T-cell (primary cell): ENCODE results near the gene RAD23A. TPM values are rescaled to one million over a fixed set of nuclear protein-coding genes. Genes with fewer than 3 reads are reported as not detected.

ENCODE experiments used
- ATAC-seq, 4 experiments: fragments of 200-7000 bp in 3 of 4; fragments of 150-1000 bp in 1 of 4; cut with Tn5 transposase; replicated peaks in 1 of 4; 1 replicate in 3 of 4; 2 replicates in 1 of 4; pipeline ENCODE4 v1.10.0; 2021; ENCODE audit warnings: moderate library complexity in 3 of 4, mild to moderate bottlenecking in 2 of 4, moderate number of reproducible peaks in 1 of 4
- CTCF ChIA-PET, 2 donors: fragments of 300-600 bp; sonication (Branson Sonifier 250); formaldehyde crosslinking; loops; one replicate each; lab custom pipeline; 2022; ENCODE audit warnings: antibody characterized with exemption in 2 of 2; lab: Charles Lee
- POLR2A ChIA-PET, 2 donors: fragments of 300-600 bp; sonication (Branson Sonifier 250); formaldehyde crosslinking; loops; one replicate each; lab custom pipeline; 2022; ENCODE audit warnings: antibody characterized with exemption in 2 of 2; lab: Charles Lee
- DNase-seq, 35 experiments: peaks; one replicate each; pipeline versions ENCODE4 v3.0.0 to v3.0.0-alpha.2; 2013 to 2023
- H3K27ac ChIP-seq: one replicate; pipeline ENCODE4 v1.5.1; 2013; ENCODE audit warnings: low read length
- H3K27me3 ChIP-seq, 2 experiments: replicated peaks in 1 of 2; 1 replicate in 1 of 2; 2 replicates in 1 of 2; pipeline versions ENCODE4 v1.6.1 to v1.7.0; 2013; ENCODE audit warnings: low read length in 1 of 2, mixed read lengths in 1 of 2; ENCODE audit not compliant: control insufficient read depth in 2 of 2, insufficient read depth in 2 of 2; ENCODE audit errors: extremely low read depth in 1 of 2
- H3K36me3 ChIP-seq, 2 donors: 1 replicate in 1 of 2; 2 replicates in 1 of 2; pipeline versions ENCODE4 v1.6.1 to v1.7.0; 2013; ENCODE audit warnings: low read length in 1 of 2; ENCODE audit not compliant: control insufficient read depth in 2 of 2, insufficient read depth in 1 of 2; ENCODE audit errors: extremely low read depth in 1 of 2
- H3K4me1 ChIP-seq, 2 experiments: 1 replicate in 1 of 2; 2 replicates in 1 of 2; pipeline versions ENCODE4 v1.6.1 to v1.7.0; 2013; ENCODE audit warnings: low read length in 2 of 2, mixed read lengths in 1 of 2; ENCODE audit not compliant: insufficient read depth in 2 of 2, control insufficient read depth in 1 of 2; ENCODE audit errors: extremely low read depth in 1 of 2
- H3K4me3 ChIP-seq, 2 donors: 1 replicate in 1 of 2; 2 replicates in 1 of 2; pipeline versions ENCODE4 v1.5.1 to v1.7.0; 2013; ENCODE audit warnings: mild to moderate bottlenecking in 2 of 2, low read length in 1 of 2, moderate library complexity in 1 of 2; ENCODE audit not compliant: control insufficient read depth in 1 of 2; ENCODE audit errors: extremely low read depth in 1 of 2
- H3K9me3 ChIP-seq: 2 replicates; pipeline ENCODE4 v1.7.0; 2013
- H3K27ac Mint-ChIP-seq, 2 donors: one replicate each; pipeline ENCODE4 v1.8.0; 2020 to 2021; ENCODE audit warnings: mild to moderate bottlenecking in 2 of 2, mixed read lengths in 2 of 2
- H3K27me3 Mint-ChIP-seq, 2 donors: one replicate each; pipeline ENCODE4 v1.8.0; 2021 to 2022; ENCODE audit warnings: mixed read lengths in 2 of 2
- H3K36me3 Mint-ChIP-seq: one replicate; pipeline ENCODE4 v1.8.0; 2021; ENCODE audit warnings: mixed read lengths
- H3K4me1 Mint-ChIP-seq, 3 donors: one replicate each; pipeline ENCODE4 v1.8.0; 2020 to 2022; ENCODE audit warnings: mixed read lengths in 3 of 3, mild to moderate bottlenecking in 1 of 3
- H3K4me3 Mint-ChIP-seq, 3 donors: one replicate each; pipeline ENCODE4 v1.8.0; 2020 to 2022; ENCODE audit warnings: mild to moderate bottlenecking in 3 of 3, mixed read lengths in 3 of 3, moderate library complexity in 3 of 3
- H3K9me3 Mint-ChIP-seq, 3 donors: one replicate each; pipeline ENCODE4 v1.8.0; 2020 to 2022; ENCODE audit warnings: mixed read lengths in 3 of 3
- WGBS: methylation state at CpG from one replicate; pipeline ENCODE4 v1.1.5; 2013; ENCODE audit warnings: missing lambda C conversion rate; ENCODE audit not compliant: insufficient coverage; 5-methylcytosine and 5-hydroxymethylcytosine counted together
- total RNA-seq, 35 experiments: library from RNA in 6 of 35; stranded (reverse) in 6 of 35; fragments of 120-200 nt in 1 of 35; gene quantifications; one replicate each; pipeline versions ENCODE4 v1.2.1 to v1.2.4 and lab custom pipeline; 2013 to 2026

The RAD23A gene
- total RNA-seq, 5 donors from 2014 or later (not counting 1 experiment from before 2014, with no cell fraction given) = 82.0 to 116 (median 104) TPM

DNA sequence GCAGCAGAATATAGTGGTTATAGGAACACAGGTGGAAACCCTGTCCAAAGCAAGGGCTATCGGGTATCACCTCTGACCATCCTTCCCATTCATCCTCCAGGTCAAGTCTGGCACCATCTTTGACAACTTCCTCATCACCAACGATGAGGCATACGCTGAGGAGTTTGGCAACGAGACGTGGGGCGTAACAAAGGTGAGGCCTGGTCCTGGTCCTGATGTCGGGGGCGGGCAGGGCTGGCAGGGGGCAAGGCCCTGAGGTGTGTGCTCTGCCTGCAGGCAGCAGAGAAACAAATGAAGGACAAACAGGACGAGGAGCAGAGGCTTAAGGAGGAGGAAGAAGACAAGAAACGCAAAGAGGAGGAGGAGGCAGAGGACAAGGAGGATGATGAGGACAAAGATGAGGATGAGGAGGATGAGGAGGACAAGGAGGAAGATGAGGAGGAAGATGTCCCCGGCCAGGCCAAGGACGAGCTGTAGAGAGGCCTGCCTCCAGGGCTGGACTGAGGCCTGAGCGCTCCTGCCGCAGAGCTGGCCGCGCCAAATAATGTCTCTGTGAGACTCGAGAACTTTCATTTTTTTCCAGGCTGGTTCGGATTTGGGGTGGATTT, 2.1 kb upstream of the RAD23A start:
- no peak for DNase-seq
- Histone ChIP-seq H3K36me3 (peaks cover 11 to 69% of the 10 kb centered on the region in 2 donors), H3K4me1 (peaks cover 15 to 78% of the 10 kb centered on the region in 2 experiments), H3K4me3 (no peak overlapping the region), H3K9me3 (no peaks in the 10 kb centered on the region), H3K27me3 (no peaks in the 10 kb centered on the region), H3K27ac (no peak overlapping the region)
- POLR2A ChIA-PET = no interaction called here
- H3K36me3 Mint-ChIP-seq = peaks cover 46% of the 10 kb centered on the region
- ATAC-seq = no peak
- peak overlapping the region in 2 of 3 donors; percentile 29 to 32 for H3K4me3 Mint-ChIP-seq
- H3K4me1 Mint-ChIP-seq = peaks cover 62 to 70% (median 68%) of the 10 kb centered on the region in 3 donors
- peak overlapping the region; percentile 61 to 76 for H3K27ac Mint-ChIP-seq
- CTCF ChIA-PET = interaction anchor here (0.6 to 0.7 kb wide), 3 partner anchors 18 to 262 kb away, joined by 4 to 9 read pairs (median 6); partner anchors contain the start of gene SYCE2 (in 1 of the 2)
- H3K27me3 Mint-ChIP-seq = no peaks in the 10 kb centered on the region
- no peaks in the 10 kb centered on the region for H3K9me3 Mint-ChIP-seq
- 83% methylated on average over 11 of the region's 18 CpGs for WGBS

DNA sequence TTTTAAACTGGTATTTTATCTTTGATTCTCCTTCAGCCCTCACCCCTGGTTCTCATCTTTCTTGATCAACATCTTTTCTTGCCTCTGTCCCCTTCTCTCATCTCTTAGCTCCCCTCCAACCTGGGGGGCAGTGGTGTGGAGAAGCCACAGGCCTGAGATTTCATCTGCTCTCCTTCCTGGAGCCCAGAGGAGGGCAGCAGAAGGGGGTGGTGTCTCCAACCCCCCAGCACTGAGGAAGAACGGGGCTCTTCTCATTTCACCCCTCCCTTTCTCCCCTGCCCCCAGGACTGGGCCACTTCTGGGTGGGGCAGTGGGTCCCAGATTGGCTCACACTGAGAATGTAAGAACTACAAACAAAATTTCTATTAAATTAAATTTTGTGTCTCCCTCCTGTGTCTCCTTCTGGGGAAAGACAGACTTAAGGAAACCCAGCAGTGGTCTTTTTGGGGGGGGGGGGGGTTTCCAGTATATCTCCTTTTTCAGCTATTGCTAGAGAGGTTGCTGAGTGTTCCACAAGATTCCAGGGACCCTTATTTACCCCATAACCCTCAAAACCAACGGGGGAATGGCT, 1.5 kb upstream of the RAD23A start:
- Histone ChIP-seq H3K4me3 (no peak overlapping the region), H3K27ac (peak overlapping the region; percentile 89), H3K27me3 (no peaks in the 10 kb centered on the region), H3K4me1 (peaks cover 15 to 75% of the 10 kb centered on the region in 2 experiments), H3K9me3 (no peaks in the 10 kb centered on the region), H3K36me3 (peaks cover 17 to 75% of the 10 kb centered on the region in 2 donors)
- peaks cover 56 to 66% (median 64%) of the 10 kb centered on the region in 3 donors for H3K4me1 Mint-ChIP-seq
- CTCF ChIA-PET = interaction anchor here in 1 of 2 donors (0.7 kb wide), 1 partner anchor 25 kb away, joined by 4 read pairs; the partner anchor contains the start of gene SYCE2
- no peak for ATAC-seq
- H3K27ac Mint-ChIP-seq = peak overlapping the region in 1 of 2 donors; percentile 90
- peak overlapping the region in 1 of 3 donors; percentile 93 for H3K4me3 Mint-ChIP-seq
- POLR2A ChIA-PET = no interaction called here
- no peaks in the 10 kb centered on the region for H3K9me3 Mint-ChIP-seq
- H3K36me3 Mint-ChIP-seq = peaks cover 43% of the 10 kb centered on the region
- no peak for DNase-seq
- H3K27me3 Mint-ChIP-seq = no peaks in the 10 kb centered on the region
- WGBS = no CpG with 5 or more reads among the region's 2 CpGs

DNA sequence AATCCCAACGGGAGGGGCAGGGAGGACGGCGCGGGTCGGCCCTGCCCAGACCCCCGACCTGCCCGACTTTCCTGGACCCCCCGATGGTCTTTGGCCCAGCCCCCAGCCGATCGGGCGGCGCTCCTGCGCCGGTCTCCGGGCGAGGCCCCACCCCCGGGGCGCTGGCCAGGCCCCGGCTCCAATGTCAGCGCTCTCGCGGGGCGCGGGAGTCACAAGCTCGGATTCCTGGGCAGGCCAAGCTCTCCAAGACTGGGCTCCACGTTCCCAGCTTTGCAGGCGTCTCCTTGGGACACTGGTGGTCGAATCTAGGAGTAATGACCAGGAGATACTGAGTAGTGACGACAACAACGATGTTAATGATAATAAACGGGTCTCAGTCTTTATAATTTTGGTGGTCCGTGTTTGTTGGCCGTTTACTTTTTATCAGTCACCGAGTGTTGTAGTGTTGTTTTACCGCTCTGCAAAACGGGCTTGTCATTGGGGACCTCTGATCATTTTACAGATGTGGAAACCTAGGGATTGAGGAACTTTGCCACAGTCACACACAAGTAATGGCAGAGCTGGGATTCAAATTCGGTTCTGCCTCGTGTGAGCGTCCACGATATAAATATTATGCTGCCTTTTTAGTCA, 545 bp downstream of the RAD23A start:
- no peaks in the 10 kb centered on the region for H3K9me3 ChIP-seq
- H3K4me1 ChIP-seq = peaks cover 5 to 56% of the 10 kb centered on the region in 2 experiments
- ChIA-PET POLR2A (interaction anchor here in 1 of 2 donors (0.5 to 0.6 kb wide), 2 partner anchors 18 to 21 kb away, joined by 3 to 11 read pairs; no protein-coding TSS in a partner anchor), CTCF (no interaction called here)
- Mint-ChIP-seq H3K4me3 (peak overlapping the region; percentile 86 to 93 (median 86)), H3K27ac (peak overlapping the region; percentile 85 to 91), H3K4me1 (peaks cover 37 to 47% (median 46%) of the 10 kb centered on the region in 3 donors), H3K36me3 (peaks cover 37% of the 10 kb centered on the region), H3K27me3 (no peaks in the 10 kb centered on the region), H3K9me3 (no peaks in the 10 kb centered on the region)
- H3K36me3 ChIP-seq = peaks cover 14 to 66% of the 10 kb centered on the region in 2 donors
- DNase-seq (peak in 17 of 35 experiments; percentile 9 to 57 (median 29)), ATAC-seq (peak; percentile 34 to 68 (median 62))
- 0% methylated on average over 35 of the region's 40 CpGs for WGBS
- peak overlapping the region; percentile 89 for H3K27ac ChIP-seq
- peak overlapping the region; percentile 60 to 75 for H3K4me3 ChIP-seq
- H3K27me3 ChIP-seq = no peaks in the 10 kb centered on the region

DNA sequence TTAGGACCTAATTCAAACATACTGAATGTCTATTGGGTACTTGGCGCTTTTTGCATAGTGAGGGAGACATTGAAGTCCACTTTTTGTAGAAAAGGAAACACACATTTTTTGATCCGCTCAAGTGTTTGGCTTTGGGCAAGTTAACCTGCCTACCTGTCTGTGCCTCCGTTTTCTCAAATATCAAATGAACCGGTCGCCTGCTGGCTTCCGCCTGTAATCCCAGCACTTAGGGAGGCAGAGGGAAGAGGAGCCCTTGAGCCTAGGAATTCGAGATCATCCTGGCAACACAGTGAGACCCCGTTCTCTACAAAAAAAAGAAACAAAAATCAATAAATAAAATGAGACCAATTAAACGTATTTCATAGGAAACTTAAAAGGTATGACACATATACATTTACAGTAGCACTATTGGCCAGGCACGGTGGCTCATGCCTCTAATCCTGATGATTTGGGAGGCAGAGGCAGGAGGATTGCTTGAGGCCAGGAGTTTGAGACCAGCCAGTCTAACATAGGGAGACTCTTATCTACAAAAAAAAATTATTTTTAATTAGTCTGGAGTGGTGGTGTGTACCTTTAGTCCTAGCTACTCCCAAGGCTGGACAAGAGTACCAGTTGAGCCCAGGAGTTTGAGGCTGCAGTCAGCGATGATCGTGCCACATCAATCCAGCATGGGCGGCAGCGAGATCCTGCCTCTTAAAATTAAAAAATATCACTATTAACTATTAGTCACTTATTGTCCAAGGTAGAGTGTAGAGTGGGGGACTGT, 1.3 kb downstream of the RAD23A start:
- ChIA-PET POLR2A (interaction anchor here in 1 of 2 donors (0.6 kb wide), 1 partner anchor 17 kb away, joined by 11 read pairs; no protein-coding TSS in a partner anchor), CTCF (interaction anchor here in 1 of 2 donors (1.4 kb wide), 1 partner anchor 18 kb away, joined by 4 read pairs; no protein-coding TSS in a partner anchor)
- Mint-ChIP-seq H3K4me1 (peaks cover 37 to 44% (median 42%) of the 10 kb centered on the region in 3 donors), H3K36me3 (peaks cover 40% of the 10 kb centered on the region), H3K9me3 (no peaks in the 10 kb centered on the region), H3K27me3 (no peaks in the 10 kb centered on the region), H3K4me3 (peak overlapping the region; percentile 86 to 93 (median 86)), H3K27ac (peak overlapping the region; percentile 85 to 91)
- peak overlapping the region; percentile 60 to 75 for H3K4me3 ChIP-seq
- H3K4me1 ChIP-seq = peaks cover 5 to 50% of the 10 kb centered on the region in 2 experiments
- H3K27me3 ChIP-seq = no peaks in the 10 kb centered on the region
- no peaks in the 10 kb centered on the region for H3K9me3 ChIP-seq
- WGBS = no CpG with 5 or more reads among the region's 14 CpGs
- DNase-seq = no peak
- H3K27ac ChIP-seq = peak overlapping the region; percentile 89
- peaks cover 11 to 63% of the 10 kb centered on the region in 2 donors for H3K36me3 ChIP-seq
- no peak for ATAC-seq

GRCh38 chr19:12947702-12948611, 2.3 kb downstream of the RAD23A start:
- Histone ChIP-seq H3K4me1 (peaks cover 5 to 40% of the 10 kb centered on the region in 2 experiments), H3K36me3 (peaks cover 16 to 64% of the 10 kb centered on the region in 2 donors), H3K9me3 (no peaks in the 10 kb centered on the region), H3K4me3 (no peak overlapping the region), H3K27ac (no peak overlapping the region), H3K27me3 (no peaks in the 10 kb centered on the region)
- Mint-ChIP-seq H3K4me3 (peak overlapping the region in 2 of 3 donors; percentile 11 to 13), H3K27me3 (no peaks in the 10 kb centered on the region), H3K27ac (peak overlapping the region in 1 of 2 donors; percentile 41), H3K36me3 (peaks cover 33% of the 10 kb centered on the region), H3K9me3 (no peaks in the 10 kb centered on the region), H3K4me1 (peaks cover 35 to 38% (median 37%) of the 10 kb centered on the region in 3 donors)
- WGBS = 94% methylated on average over 23 of the region's 28 CpGs
- DNase-seq (no peak), ATAC-seq (no peak)
- ChIA-PET POLR2A (no interaction called here), CTCF (interaction anchor here (0.6 to 1.4 kb wide), 3 partner anchors 17 to 63 kb away, joined by 3 to 4 read pairs (median 3); no protein-coding TSS in a partner anchor)
